NB4 (cell line): ENCODE results near the gene RPRD2.
A peak's percentile ranks its signal among the peaks of the same experiment; 100 is the strongest.

ENCODE experiments used
- DNase-seq: peaks from one replicate; pipeline ENCODE4 v3.0.0; 2010; ENCODE audit warnings: low read depth
- H3K4me3 ChIP-seq: one replicate; pipeline ENCODE4 v1.5.1; 2011; ENCODE audit warnings: mild to moderate bottlenecking, low read depth, low read length, moderate library complexity
- MYC ChIP-seq: IDR thresholded peaks from 2 replicates; pipeline ENCODE4 v1.6.1; 2011; ENCODE audit warnings: low read depth, low read length
- POLR2A ChIP-seq: IDR thresholded peaks from 2 replicates; pipeline ENCODE4 v1.6.1; 2011; ENCODE audit warnings: mild to moderate bottlenecking; ENCODE audit not compliant: insufficient read length; ENCODE audit errors: extremely low read depth
- TF ChIP-seq, protein P1 (sequence below): IDR thresholded peaks from one replicate; pipeline ENCODE4 v1.5.1; 2012; ENCODE audit warnings: low read depth, low read length
- TF ChIP-seq, protein P2 (sequence below): IDR thresholded peaks from 2 replicates; pipeline ENCODE4 v1.6.1; 2011; ENCODE audit warnings: low read depth, low read length

Gene RPRD2

DNA sequence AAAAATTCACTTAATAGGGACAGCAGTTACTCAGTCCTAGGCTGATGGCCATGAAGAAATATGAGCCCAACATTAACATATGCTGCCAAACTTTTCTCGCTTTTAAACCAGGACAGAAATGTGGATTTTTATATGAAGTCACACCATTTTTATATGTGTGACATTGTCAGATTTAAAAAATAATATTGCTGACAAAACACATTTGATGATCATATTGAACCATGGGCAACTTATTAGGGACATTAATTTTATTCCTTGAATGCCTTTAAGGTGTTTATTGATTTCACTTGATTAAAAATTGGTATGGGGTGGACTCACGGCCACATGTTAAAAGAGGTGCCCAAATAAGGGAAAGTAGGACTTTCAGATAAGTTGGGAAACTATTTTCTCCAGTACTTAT is 58.6 kb downstream of the RPRD2 start:
- no peak overlapping the region for H3K4me3 ChIP-seq
- no peak for DNase-seq
- no peak for TF ChIP-seq MYC
- TF ChIP-seq, protein P1, sequence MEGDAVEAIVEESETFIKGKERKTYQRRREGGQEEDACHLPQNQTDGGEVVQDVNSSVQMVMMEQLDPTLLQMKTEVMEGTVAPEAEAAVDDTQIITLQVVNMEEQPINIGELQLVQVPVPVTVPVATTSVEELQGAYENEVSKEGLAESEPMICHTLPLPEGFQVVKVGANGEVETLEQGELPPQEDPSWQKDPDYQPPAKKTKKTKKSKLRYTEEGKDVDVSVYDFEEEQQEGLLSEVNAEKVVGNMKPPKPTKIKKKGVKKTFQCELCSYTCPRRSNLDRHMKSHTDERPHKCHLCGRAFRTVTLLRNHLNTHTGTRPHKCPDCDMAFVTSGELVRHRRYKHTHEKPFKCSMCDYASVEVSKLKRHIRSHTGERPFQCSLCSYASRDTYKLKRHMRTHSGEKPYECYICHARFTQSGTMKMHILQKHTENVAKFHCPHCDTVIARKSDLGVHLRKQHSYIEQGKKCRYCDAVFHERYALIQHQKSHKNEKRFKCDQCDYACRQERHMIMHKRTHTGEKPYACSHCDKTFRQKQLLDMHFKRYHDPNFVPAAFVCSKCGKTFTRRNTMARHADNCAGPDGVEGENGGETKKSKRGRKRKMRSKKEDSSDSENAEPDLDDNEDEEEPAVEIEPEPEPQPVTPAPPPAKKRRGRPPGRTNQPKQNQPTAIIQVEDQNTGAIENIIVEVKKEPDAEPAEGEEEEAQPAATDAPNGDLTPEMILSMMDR, result no peak
- TF ChIP-seq, protein P2, sequence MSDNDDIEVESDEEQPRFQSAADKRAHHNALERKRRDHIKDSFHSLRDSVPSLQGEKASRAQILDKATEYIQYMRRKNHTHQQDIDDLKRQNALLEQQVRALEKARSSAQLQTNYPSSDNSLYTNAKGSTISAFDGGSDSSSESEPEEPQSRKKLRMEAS, result no peak
- no peak for TF ChIP-seq POLR2A

DNA sequence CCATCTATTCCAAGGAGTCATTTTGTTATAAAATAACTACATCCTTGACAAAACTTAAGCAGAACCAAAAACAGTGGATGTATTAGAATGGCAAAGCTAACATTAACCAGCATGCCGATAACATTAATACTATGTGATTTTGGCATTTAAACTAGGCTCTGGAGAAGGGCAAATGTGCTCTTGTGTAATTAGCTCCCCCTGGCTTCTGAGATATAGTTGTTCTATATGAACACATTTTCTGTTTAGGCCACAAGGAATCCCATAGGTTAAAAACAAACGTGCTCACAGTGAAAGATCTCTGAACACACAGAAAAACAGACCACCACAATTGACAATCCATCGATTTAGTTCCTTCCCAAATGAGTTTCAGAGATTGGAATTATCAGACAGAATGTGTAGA is 65.9 kb downstream of the RPRD2 start:
- DNase-seq, result peak; percentile 19
- TF ChIP-seq MYC, result no peak
- TF ChIP-seq, protein P2, result no peak
- TF ChIP-seq, protein P1, result no peak
- no peak for TF ChIP-seq POLR2A

DNA sequence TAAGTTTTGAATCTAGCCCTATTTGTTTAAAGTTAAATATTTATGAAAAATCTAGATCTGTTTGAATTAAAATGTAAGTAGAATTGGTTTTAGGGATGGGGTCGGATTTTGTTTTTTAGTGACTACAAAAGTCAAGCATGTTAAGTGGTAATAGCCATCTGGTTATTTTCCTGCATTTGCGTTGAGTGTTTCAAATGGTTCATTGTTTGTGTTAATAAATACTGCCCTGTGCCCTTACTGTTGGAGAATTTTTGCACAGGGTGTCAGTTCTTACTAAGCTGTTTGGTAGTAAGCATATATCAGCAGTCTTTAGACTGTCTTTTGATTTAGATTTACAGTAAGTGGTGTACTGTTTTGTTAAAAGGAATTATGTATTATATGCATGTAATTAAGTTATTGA is 77.2 kb downstream of the RPRD2 start:
- H3K4me3 ChIP-seq, result no peak overlapping the region
- no peak for DNase-seq
- TF ChIP-seq, protein P2, result no peak
- TF ChIP-seq POLR2A (no peak), MYC (no peak)
- TF ChIP-seq, protein P1, result no peak

More for the DNA sequence above, 65.9 kb downstream of the RPRD2 start:
- H3K4me3 ChIP-seq, result no peak overlapping the region

DNA sequence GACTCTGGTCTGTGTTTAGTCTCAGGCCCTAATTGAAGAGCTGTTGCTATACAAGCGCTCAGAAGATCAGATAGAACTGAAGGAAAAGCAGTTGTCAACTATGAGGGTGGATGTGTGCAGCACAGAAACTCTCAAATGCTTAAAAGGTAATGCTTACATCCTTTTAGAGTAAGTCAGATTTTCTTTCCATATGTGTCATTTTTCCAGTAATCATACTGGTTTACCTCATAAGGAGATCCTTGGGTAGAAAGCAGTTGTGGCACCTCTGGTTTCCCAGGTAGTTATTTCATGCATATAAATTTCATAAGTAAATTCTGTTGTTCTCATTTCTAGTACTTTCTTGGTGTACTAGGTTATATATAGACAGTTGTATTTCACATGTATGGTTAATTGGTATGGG is 80.3 kb downstream of the RPRD2 start:
- no peak for DNase-seq
- H3K4me3 ChIP-seq, result no peak overlapping the region
- no peak for TF ChIP-seq MYC
- TF ChIP-seq, protein P1, result no peak
- no peak for TF ChIP-seq POLR2A
- TF ChIP-seq, protein P2, result no peak

DNA sequence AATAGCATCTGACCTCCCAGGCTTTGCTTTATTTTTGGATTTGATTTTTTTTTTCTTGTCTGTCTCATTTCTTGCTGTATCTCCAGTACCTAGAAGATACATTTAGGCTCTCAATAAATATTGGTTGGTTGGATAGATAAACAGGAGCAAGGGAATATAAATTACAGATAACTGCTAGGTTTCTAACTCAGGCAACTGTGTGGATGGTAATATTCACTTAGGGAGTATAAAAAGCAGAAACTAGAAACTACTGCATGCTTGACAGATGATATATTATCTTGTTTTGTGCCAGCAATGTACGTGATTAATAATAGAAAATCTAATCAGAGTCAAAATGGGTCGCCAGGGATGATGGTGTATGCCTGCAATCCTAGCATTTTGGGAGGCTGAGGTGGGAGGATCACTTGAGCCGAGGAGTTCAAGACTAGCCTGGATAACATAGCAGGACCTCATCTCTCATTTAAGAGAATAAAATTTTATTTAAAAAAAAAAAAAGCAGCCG is 92.2 kb downstream of the RPRD2 start:
- no peak for DNase-seq
- TF ChIP-seq POLR2A (no peak), MYC (no peak)
- TF ChIP-seq, protein P2, result no peak
- TF ChIP-seq, protein P1, result no peak

DNA sequence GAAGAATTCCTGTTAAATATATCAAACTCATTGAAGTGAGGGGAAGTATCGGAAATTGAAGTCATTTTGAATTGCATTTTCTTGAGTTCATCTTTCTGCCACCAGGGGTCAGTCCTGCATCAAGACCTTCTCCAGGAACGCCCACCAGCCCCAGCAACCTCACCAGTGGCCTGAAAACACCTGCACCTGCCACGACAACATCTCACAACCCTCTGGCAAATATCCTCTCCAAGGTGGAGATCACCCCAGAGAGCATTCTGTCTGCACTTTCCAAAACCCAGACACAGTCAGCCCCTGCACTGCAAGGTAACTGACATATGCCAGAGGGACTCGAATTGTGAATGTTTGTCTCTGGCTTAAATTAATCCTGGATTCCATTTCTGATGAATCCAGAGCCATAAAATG is 100.5 kb downstream of the RPRD2 start:
- DNase-seq, result peak; percentile 64
- TF ChIP-seq, protein P1, result peak; percentile 59
- TF ChIP-seq, protein P2, result no peak
- H3K4me3 ChIP-seq, result no peak overlapping the region

More for the DNA sequence above, 92.2 kb downstream of the RPRD2 start:
- H3K4me3 ChIP-seq, result no peak overlapping the region
